Middle frontal gyrus (tissue), 1 donor: ENCODE data around the gene EXOC3L2.
"Not testable (repeated sequence)": the region's sequence is repeated elsewhere in the genome, so short reads cannot be mapped to it uniquely, and the experiment has no call there.

ENCODE experiments used
- DNase-seq: peaks from one replicate; pipeline ENCODE4 v3.0.0-alpha.2; 2015; ENCODE audit warnings: low spot score; ENCODE audit errors: extremely low spot score

EXOC3L2 gene

DNA sequence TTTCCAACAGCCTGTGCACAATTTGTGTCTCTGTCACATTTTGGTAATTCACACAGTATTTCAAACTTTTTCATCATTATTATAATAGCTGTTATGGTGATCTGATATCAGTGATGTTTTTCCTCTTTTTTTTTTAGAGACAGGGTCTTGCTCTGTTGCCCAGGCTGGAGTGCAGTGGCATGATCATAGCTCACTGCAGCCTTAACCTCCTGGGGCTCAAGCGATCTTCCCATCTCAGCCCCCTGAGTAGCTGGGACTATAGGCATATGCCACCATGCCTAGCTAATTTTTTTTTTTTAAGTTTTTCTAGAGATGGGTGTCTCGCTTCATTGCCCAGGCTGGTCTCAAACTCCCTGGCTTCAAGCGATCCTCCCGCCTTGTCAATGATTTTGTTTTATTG lies 11.6 kb upstream of the EXOC3L2 start:
- DNase-seq = no peak

DNA sequence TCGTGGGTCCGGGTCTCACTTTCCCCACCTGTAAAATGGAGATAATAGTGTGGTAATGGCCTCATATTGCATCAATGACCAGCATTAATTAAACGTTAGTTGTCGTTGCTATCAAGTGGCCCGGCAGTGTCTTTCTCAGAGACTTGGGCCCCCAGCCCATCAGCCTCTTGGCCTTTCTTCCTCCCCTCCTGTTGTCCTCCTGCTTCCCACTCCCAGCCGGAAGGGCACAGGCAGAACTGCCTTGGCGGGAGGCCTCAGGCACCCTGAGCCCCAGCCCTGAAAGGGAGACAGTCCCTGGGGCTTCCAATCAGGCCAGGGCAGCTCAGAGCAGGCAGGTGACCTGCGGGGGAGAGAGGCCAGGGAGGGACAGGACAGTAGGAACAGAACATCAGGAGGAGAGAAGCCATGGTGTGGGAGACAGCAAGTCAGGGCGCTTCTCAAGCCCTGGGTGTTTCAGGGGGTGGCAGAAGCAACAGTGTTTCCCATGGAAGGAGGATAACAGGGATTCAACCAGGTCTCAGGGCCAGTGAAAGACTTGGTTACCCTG lies 10.5 kb upstream of the EXOC3L2 start:
- DNase-seq = no peak

DNA sequence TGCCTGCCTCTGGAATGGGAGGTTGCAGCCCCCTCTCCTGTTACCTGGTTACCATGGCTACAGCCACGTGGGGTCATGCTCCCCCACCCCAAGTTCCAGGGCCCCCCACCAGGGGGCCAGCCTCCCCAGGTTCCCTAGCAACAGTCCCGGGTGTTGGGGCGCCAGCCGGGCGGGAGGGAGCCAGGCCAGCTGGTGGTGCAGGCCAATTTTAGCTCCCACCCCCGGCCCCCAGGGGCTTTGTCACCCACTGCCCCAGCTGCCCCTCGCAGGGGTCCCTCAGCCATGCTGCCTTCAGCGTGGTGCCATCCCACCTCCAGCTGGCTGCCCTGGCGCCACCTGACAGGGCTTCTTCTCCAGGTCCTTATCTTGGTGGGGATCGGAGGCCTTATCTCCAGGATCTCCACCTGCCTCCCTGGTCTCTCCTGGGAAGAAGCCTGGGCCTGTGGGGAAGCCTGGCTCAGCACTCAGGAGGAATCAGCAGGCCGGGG lies 8.9 kb upstream of the EXOC3L2 start:
- no peak for DNase-seq

DNA sequence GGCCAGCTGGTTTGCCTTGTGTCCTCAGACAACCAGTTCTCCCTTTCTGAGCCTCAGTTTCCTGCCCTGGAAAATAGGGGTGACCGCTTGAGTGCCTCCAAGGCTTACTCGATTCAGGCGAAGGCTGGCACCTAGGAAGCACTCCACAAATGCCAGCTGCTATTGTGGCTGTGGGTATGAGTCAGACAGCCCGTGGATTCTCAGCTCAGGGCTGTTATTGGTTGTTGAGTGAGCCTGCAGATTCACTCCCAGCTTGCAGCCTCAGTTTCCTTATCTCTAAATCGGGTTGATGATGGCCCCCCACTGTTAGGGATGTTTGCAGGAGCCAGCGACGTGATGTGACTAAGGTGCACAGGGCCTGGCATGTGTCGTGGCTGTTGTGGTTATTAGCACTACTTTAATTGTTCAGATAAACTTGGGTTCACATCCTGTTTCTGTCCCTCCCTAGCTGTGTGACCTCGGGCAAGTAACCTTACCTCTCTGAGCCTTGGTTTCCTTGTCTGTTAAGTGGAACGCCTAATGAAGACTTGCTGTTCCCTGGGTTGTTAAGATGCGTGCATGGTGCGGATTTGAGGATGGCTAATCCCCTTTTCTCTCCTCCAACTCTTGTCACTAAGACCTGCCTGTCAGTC lies 8.3 kb upstream of the EXOC3L2 start:
- DNase-seq = no peak

DNA sequence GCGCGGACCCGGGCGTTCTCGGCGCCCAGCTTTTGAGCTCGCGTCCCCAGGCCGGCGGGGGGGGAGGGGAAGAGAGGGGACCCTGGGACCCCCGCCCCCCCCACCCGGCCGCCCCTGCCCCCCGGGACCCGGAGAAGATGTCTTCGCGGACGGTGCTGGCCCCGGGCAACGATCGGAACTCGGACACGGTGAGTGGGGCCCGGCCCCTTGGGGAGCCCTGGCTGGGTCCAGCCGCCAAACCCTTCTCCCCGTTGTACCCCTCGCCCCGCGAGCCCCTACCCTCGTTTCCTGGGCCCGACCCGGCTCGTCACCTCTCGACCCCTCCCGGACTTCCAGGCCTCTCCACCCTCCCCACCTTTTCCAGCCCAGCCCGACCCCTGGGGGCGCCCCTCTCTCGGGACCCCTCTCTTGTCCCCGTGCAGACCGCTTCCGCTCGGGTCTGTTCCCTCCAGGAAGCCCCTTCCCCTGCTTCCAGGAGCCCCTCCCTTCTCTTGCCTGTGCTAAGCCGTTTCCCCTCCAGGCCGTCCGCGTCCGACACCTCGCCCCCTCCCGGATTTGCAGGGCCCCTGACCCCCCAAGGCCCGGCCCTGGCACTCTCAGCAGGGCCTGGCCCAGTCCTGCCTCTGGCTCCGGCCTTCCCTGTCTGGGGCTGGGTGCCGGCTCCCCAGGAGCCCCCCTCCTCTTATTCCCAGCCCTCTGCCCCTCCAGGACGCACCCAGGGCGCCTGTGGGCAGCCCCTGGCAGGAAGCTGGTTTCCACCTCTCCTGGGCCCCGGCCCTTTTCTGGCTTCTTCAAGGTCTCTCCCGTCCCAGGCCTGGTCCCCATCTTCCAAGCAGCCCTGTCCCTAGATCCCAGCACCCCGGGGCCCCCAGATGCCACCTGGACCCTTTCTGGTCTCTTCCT lies 6.5 kb upstream of the EXOC3L2 start:
- DNase-seq = no peak

DNA sequence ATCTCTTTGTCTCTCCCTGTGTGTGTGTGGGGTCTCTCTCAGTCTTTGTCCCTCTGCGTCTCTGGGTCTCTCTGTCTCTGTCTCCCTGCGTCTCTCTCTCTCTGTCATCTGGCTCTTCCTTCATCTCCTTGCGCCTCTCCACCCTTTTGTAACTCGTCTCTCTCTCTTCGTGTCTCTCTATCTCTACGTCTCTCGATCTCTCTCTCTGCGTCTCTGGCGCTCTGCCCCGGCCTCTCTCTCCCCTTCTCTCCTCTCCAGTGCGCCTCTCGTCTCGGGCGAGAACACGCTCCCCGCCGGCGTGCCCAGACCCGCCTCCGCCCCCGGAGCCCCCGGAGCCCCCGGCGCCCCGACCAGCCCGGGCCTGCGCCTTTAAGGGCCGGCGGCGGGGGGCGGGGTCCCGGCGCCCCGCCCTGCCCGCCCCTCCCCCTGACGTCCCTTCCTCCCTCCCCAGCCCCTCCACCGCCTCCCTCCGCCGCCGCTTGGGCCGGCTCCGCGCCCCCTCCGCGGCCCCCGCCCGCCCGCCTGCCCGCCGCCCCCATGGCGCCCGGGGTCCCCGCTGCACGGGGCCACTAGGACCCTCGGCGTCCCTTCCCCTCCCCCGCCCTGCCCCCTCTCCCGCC lies 5.7 kb upstream of the EXOC3L2 start, which contains the start of gene MARK4:
TSS of gene MARK4 (plus strand) at position 440 of the 620 bp plus-strand sequence. CDS start 318 bp downstream, outside the sequence.
- DNase-seq = no peak

DNA sequence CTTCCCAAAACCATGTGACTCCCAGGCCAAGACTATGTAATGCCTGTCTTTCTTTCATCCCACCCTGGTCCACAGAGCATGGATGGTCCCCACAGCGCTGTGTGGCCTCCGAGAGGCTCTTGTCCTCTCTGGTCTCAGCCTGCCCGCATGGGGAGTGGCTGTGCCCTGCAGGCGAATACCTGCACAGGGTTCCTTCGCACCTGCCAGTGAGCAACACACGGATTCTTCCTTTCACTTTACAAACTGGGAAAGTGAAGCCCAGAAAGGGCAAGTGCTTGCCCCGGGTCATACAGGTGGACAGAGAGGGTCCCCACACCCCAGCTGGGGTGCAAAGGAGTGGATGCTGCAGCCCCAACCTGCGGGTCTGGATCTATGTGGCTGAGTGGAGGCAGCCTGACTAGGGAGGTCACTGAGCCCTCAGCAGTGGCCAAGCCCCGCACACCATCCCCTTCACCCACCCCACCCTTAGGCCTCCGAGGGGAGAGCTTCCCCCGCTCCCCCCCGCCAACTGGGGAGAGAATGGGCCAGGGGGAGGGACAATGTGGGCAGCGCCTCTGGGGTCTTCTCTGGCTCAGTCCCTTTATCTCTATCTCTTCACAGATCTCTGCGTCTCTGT lies 5.1 kb upstream of the EXOC3L2 start:
- DNase-seq = no peak

DNA sequence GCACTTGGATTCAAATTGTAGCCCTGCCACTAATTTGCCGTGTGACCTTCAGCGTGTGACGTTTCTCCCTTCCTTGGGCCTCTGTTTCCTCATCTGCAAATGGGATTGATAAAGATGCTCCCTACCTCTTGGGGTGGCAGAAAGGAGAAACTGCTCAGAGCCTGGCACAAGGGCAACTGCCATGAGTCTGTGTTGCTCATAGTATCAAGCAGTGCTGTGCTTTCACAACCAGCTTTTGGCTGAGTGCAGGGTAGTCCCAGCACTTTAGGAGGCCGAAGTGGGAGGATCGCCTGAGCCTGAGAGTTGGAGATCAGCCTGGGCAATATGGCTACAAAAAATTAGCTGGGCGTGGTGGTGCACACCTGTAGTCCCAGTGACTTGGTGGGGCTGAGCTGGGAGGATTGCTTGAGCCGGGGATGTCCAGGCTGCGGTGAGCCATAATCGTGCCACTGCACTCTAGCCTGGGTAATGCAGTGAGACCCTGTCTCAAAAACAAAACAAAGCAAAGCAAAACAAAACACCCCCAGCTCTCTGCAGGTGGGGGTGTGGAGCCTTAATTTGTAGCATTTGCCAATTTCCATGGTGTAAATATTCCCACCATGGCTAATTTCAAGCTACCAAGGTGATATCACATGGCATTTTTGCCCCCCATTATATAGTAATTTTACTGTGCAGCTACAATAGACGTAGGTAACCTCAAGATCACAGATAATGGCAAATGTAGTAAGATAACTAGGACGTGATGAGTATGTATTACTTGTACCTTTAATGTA lies 4.2 kb upstream of the EXOC3L2 start:
- no peak for DNase-seq

DNA sequence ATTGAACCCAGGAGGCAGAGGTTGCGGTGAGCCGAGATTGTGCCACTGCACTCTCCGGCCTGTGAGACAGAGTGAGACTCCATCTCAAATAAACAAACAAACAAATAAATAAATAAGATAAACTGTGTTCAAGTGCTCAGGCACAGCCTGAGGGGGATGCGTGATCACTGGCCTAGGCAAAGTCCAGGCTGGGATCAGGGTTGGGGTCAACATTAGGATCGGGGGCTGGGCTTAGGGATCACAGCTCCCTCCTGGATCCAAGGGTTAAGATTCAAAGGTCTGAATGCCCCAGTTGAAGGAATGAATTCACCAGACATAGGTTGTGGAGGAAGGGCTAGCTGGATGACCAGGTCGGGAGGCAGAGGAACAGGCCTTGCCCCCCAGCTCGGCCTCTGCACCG lies 1.9 kb upstream of the EXOC3L2 start:
- no peak for DNase-seq

DNA sequence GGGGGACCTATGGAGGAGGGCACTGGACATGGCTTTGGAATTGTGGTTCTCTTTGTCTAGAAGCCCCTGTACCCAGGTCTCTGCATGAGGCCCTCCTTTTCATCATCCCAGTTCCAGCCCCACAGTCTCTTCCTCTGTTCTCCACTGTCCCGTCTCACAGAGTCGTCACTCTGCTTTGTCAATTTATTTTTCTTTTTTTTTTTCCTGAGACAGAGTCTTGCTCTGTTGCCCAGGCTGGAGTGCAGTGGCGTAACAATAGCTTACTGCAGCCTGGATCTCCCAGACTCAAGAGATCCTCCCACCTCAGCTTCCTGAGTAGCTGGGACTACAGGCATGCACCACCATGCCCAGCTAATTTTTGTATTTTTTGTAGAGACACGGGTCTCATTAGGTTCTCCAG lies 619 bp upstream of the EXOC3L2 start:
- DNase-seq = no peak

DNA sequence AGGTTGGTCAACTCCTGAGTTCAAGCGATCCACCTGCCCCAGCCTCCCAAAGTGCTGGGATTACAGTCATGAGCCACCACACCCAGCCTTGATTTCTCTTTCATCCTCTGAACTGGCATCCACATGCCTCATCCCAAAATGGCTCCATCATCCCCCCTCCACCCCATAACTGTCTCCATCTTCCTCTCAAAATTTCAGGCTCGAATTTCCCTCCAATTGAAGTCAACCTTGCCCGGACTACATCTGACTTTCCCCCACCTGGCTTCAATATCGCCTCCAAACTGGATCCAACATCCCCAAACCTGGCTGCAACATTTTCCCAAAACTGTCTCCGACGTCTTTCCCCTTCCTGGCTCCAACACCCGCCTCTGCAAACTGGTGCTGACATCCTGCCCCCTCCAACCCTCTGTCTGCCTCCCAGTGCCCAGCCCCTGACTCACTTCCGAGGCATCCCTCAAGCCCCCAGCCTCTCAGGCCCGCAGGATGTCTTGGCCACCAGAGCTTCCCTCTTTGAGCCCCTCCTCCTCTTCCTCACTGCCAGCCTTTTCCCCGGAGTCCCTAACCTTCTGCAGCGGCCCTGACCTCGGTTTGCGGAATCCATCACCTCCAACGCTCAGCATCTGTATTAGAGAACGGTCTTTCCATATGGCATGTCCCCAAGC lies 943 bp downstream of the EXOC3L2 start:
- DNase-seq = no peak

DNA sequence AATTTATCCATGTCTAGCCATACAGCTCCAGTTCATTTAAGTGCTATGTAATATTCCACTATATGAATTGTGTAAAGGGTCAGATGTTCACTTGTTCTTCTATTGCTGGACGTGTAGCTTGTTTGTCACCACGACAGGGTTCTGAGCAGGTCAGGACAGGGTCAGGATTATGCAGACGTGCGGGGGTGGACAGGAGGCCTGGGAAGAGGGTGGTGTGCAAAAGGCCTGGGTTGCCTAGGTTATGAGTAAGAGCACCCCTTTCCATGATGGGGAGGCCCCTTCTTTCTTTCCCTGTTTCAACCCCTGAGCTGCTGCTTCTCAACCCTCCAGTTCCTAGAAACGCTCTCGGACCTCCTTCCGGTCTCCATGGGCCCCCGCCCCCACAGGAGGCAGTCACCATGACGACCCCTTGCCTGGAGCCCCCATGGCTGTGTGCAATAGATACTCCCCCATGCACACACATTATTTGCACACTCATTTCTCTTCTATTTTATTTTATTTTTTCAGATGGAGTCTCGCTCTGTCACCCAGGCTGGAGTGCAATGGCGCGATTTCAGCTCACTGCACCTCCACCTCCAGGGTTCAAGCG lies 2.0 kb downstream of the EXOC3L2 start:
- DNase-seq = no peak

DNA sequence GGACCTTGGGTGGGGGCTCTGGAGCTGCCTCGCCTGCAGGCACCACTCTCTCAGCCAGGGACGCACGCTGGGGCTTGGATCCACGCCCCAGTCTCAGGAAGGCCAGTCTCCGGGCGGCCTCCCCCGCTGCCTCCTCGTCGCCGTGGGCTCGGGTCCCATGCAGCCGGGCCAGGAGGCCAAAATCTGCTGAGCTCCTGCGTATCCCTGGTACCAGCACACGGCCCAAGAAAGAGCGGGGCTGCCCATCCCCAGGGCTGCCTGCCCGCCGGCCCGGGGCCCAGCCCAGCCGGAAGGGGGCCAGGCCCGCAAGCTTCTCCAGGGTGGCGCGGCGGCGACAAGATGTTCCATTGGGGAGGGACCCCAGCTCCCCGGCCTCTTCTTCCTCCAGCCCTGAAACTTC lies 6.7 kb downstream of the EXOC3L2 start:
- no peak for DNase-seq

DNA sequence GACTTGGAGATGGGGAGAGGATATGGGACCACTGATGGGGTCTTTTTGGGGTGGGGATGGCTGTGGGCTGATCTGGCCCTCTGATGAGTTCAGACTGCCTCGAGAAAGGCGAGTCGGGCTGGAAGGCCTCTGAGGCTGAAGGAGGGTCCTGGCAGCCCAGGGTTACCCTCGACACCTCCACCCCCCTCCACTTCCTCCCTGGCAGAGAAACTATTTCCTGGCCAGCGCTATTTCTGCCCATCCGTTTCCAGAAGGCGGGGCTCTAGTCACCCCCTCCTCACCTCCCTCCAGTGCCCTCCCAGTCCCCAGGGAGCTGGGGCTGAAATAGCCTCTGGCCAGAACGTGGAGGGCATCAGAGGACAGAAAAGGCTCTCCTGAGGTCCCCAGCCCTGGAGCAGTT lies 9.7 kb downstream of the EXOC3L2 start:
- DNase-seq = no peak

DNA sequence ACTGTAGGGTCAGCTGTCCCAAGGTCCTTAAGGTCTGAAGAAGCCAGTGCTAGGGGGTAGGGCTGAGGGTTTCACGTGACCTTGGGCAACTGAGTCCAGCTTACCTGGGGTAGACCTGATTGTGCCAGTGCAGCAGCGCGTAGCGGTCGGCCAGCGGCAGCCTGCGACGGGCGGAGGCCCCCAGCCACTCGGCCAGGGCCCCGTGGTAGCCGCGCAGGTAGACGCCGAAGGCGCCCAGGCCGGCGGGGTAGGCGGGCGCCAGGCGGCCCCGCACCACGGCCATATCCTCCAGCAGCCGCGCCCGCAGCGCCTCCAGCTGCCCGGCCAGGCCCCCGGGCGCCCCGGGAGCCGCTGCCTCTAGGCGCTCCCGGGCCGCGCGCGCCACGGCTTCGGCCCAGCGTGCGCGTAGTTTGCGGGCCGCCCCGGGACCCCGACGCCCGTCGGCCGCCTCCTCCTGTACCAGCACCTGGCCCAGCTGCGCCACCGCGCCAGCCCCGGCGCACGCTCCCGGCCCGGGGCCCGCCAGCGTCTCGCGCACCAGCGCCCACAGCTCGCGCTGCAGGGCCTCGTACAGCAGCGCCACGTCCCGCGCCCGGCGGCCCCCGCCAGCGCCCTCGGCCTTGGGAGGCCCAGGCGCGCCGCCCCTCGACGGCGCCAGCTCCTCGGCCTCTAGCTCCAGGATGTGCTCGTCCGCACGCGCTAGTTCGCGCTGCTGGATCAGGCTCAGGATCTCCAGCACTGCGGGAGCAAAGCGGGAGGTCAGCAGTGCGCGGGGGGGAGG lies 10.9 kb downstream of the EXOC3L2 start:
- DNase-seq = no peak

DNA sequence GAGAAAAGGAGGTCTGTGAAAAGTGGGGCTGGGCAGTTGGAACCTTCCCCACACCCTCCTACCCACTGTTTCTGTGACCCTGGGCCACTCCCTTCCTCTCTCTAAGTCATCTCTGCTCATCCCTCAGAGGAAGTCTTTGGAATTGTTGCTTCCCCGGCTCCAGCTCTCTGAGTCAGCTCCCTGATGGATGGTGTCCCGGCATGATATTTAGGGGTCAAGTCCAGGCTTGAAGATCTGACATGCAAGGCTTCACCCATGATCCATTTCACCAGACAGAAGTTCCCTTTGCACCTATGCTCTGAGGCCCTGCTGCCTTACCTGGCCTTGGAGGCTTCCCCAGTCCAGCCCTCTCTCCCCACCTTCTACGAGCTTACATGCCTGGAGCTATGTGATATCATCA lies 13.3 kb downstream of the EXOC3L2 start:
- no peak for DNase-seq

DNA sequence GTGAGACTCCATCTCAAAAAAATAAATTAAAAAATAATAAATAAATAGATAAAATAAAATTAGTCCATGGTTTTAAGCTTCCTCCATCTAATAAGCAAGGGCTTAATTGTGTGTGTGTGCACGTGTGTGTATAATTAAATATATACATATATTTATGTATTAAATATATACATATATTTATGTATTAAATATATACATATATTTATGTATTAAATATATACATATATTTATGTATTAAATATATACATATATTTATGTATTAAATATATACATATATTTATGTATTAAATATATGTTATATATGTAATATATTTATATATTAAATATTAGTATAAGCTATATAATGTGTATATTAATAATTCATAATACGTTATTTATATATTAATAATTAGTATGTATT lies 16.2 kb downstream of the EXOC3L2 start:
- not testable (repeated sequence) for DNase-seq

DNA sequence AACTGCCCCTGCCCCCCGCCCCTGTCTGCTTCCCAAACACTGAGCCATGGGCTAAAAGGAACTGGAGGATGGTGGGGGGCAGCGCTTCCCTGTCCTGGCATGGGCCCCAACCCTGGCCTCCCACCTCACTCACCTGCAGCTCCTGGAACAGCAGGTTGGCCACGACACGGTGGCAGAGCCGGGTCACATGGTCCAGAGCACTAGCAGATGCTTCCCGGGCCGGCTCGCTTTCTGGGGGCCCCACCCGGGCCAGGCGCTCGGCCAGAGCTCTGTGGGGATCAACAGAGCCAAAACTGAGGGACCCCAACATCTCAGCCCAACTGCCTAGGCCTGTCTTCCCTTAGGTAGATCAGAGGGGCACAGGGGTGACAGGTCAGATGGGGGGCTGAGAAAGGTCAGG lies 20.6 kb downstream of the EXOC3L2 start:
- DNase-seq = no peak

DNA sequence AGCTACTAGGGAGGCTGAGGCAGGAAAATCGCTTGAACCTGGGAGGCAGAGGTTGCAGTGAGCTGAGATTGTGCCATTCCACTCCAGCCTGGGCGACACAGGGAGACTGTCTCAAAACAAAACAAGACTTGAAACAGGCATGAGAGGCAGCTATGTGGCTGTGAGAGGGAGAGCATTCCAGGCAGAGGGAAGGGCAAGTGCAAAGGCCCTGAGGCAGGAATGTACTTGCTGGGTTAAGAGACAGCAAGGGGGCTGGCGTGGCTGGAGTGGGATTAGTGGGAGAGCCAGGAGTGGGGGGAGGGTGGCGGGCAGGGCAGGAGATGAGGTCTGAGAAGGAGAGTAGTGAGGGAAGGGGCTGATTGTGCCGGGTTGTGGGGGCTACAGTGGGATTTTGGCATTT lies 21.3 kb downstream of the EXOC3L2 start:
- DNase-seq = no peak
